22Rv1 (cell line): Measurements from ENCODE around the gene BPIFB1.

Experiments
- H3K27ac ChIP-seq: fragments of 450-650 bp; 2 replicates; pipeline ENCODE4 v1.5.1; 2017
- CTCF ChIP-seq: fragments of 450-650 bp; IDR thresholded peaks from 2 replicates; pipeline ENCODE4 v1.5.1; 2017; ENCODE audit warnings: mild to moderate bottlenecking
- ZFX ChIP-seq: fragments of 450-650 bp; IDR thresholded peaks from 2 replicates; pipeline ENCODE4 v1.6.1; 2017; ENCODE audit warnings: antibody characterized with exemption, borderline replicate concordance

The BPIFB1 gene

GRCh38 chr20:33306228-33306627, 23.2 kb downstream of the BPIFB1 start:
- no peak overlapping the region for H3K27ac ChIP-seq
- no peak for TF ChIP-seq ZFX
- TF ChIP-seq CTCF, result no peak

- no peak overlapping the region for H3K27ac ChIP-seq
- TF ChIP-seq CTCF, result no peak
- TF ChIP-seq ZFX, result no peak
Measured at GRCh38 chr20:33306807-33307206, 23.8 kb downstream of the BPIFB1 start.

- no peak overlapping the region for H3K27ac ChIP-seq
- TF ChIP-seq CTCF, result no peak
- no peak for TF ChIP-seq ZFX
Measured at GRCh38 chr20:33308668-33309067, 25.7 kb downstream of the BPIFB1 start.

- TF ChIP-seq CTCF (no peak), ZFX (no peak)
- no peak overlapping the region for H3K27ac ChIP-seq
Measured at GRCh38 chr20:33309631-33310030, 26.6 kb downstream of the BPIFB1 start.

- TF ChIP-seq CTCF, result no peak
- no peak for TF ChIP-seq ZFX
- H3K27ac ChIP-seq, result no peak overlapping the region
Measured at GRCh38 chr20:33310327-33310899, 27.4 kb downstream of the BPIFB1 start.

- no peak overlapping the region for H3K27ac ChIP-seq
- no peak for TF ChIP-seq ZFX
- TF ChIP-seq CTCF, result no peak
Measured at GRCh38 chr20:33311011-33311410, 28.0 kb downstream of the BPIFB1 start.

GRCh38 chr20:33311996-33312395, 29.0 kb downstream of the BPIFB1 start:
- TF ChIP-seq ZFX (no peak), CTCF (no peak)
- H3K27ac ChIP-seq, result no peak overlapping the region
